HCT116 (cell line): ENCODE data around the gene AARS2. TPM values are rescaled to one million over a fixed set of nuclear protein-coding genes. Genes with fewer than 3 reads are reported as not detected.
A peak's percentile ranks its signal among the peaks of the same experiment; 100 is the strongest.

Experiments
- ATAC-seq: fragments of 200-7000 bp; cut with Tn5 transposase; 2 replicates; pipeline ENCODE4 v1.9.1; 2020; ENCODE audit warnings: mild to moderate bottlenecking, moderate library complexity
- BruUV-seq: library from RNA; stranded (reverse); fragments of 400-500 nt; replicated peaks from 2 replicates; lab custom pipeline; 2021; lab: Mats Ljungman, UMichigan
- CTCF ChIA-PET: fragments of 300-600 bp; sonication (Branson Sonifier 250); formaldehyde crosslinking; loops from one replicate; lab custom pipeline; 2021; ENCODE audit warnings: antibody characterized with exemption; lab: Charles Lee
- POLR2A ChIA-PET: fragments of 300-600, 350-600 bp; sonication (Branson Sonifier 250); formaldehyde crosslinking; loops from one replicate; lab custom pipeline; 2021; ENCODE audit warnings: antibody characterized with exemption; lab: Charles Lee
- RAD21 ChIA-PET, 2 experiments: fragments of 300-600 bp; sonication (Branson Sonifier 250); formaldehyde crosslinking; loops; one replicate each; lab custom pipeline; 2023; ENCODE audit warnings: low total read pairs in 2 of 2; ENCODE audit not compliant: uncharacterized antibody in 2 of 2, unreplicated experiment in 2 of 2, low non-redundant PET in 1 of 2; lab: Charles Lee
- DNase-seq: peaks from one replicate; pipeline ENCODE4 v3.0.0-alpha.2; 2010; ENCODE audit warnings: low read depth, low spot score
- H2AFZ ChIP-seq: fragments of 200-600 bp; shearing (Covaris generic), sonication (generic); 2 replicates; pipeline ENCODE4 v1.6.1; 2017; ENCODE audit warnings: low read depth, mixed run types, mixed read lengths, antibody characterized with exemption, low read length; ENCODE audit not compliant: poor library complexity, severe bottlenecking
- H3K27ac ChIP-seq: 2 replicates; pipeline ENCODE4 v1.5.1; 2012; ENCODE audit warnings: low read depth, low read length
- H3K27me3 ChIP-seq: fragments of 200-600 bp; sonication (generic); 2 replicates; pipeline ENCODE4 v1.6.1; 2016; ENCODE audit warnings: mixed run types, low read length, mixed read lengths; ENCODE audit not compliant: insufficient read depth
- H3K36me3 ChIP-seq, 2 experiments: fragments of 200-500 bp in 1 of 2; fragments of 200-600 bp in 1 of 2; sonication (Bioruptor generic) in 1 of 2; sonication (generic) in 1 of 2; 2 replicates each; pipeline versions ENCODE4 v1.5.1 to v1.6.1; 2014 to 2016; ENCODE audit warnings: low read length in 2 of 2, inconsistent platforms in 1 of 2, mixed read lengths in 1 of 2, mixed run types in 1 of 2; ENCODE audit not compliant: insufficient read depth in 2 of 2, control insufficient read depth in 1 of 2
- H3K4me1 ChIP-seq, 2 experiments: fragments of 200-600 bp in 1 of 2; sonication (generic) in 1 of 2; 2 replicates each; pipeline versions ENCODE4 v1.5.1 to v1.6.1; 2012 to 2017; ENCODE audit warnings: low read length in 2 of 2, inconsistent platforms in 1 of 2, mild to moderate bottlenecking in 1 of 2, mixed read lengths in 1 of 2, mixed run types in 1 of 2, moderate library complexity in 1 of 2; ENCODE audit not compliant: insufficient read depth in 2 of 2, control insufficient read depth in 1 of 2
- H3K4me2 ChIP-seq: fragments of 200-600 bp; sonication (generic); 2 replicates; pipeline ENCODE4 v1.6.1; 2017; ENCODE audit warnings: mixed run types, low read length, mixed read lengths
- H3K4me3 ChIP-seq, 2 experiments: fragments of 200-600 bp in 1 of 2; sonication (generic) in 1 of 2; replicated peaks in 1 of 2; 2 replicates each; pipeline ENCODE4 v1.5.1; 2011 to 2016; ENCODE audit warnings: low read length in 2 of 2, control low read depth in 1 of 2, low read depth in 1 of 2, mild to moderate bottlenecking in 1 of 2, mixed read lengths in 1 of 2, mixed run types in 1 of 2
- H3K79me2 ChIP-seq: fragments of 200-600 bp; sonication (generic); 2 replicates; pipeline ENCODE4 v1.6.1; 2017; ENCODE audit warnings: mild to moderate bottlenecking, mixed run types, low read length, moderate library complexity, mixed read lengths; ENCODE audit not compliant: insufficient read depth
- H3K9ac ChIP-seq: fragments of 200-600 bp; sonication (generic); 2 replicates; pipeline ENCODE4 v1.6.1; 2016; ENCODE audit warnings: low read length, mixed read lengths
- H3K9me2 ChIP-seq: fragments of 200-600 bp; sonication (generic), shearing (Covaris generic); 2 replicates; pipeline ENCODE4 v1.6.1; 2017; ENCODE audit warnings: mixed run types, mild to moderate bottlenecking, moderate library complexity; ENCODE audit not compliant: insufficient read depth
- H3K9me3 ChIP-seq, 2 experiments: fragments of 200-500 bp in 1 of 2; fragments of 200-600 bp in 1 of 2; sonication (Bioruptor generic) in 1 of 2; sonication (generic) in 1 of 2; 2 replicates each; pipeline ENCODE4 v1.6.1; 2014 to 2017; ENCODE audit warnings: low read length in 2 of 2, mixed read lengths in 2 of 2, inconsistent platforms in 1 of 2, low read depth in 1 of 2, mild to moderate bottlenecking in 1 of 2, mixed run types in 1 of 2, moderate library complexity in 1 of 2; ENCODE audit not compliant: control insufficient read depth in 1 of 2, insufficient read depth in 1 of 2
- H4K20me1 ChIP-seq: fragments of 200-600 bp; sonication (generic), shearing (Covaris generic); 2 replicates; pipeline ENCODE4 v1.6.1; 2017; ENCODE audit warnings: mixed run types, mild to moderate bottlenecking, moderate library complexity; ENCODE audit not compliant: insufficient read depth
- CBX3 ChIP-seq: IDR thresholded peaks from 2 replicates; pipeline ENCODE4 v1.6.1; 2012; ENCODE audit warnings: low read depth
- CEBPB ChIP-seq: IDR thresholded peaks from 2 replicates; pipeline ENCODE4 v1.6.1; 2012; ENCODE audit warnings: low read depth
- CTCF ChIP-seq, 3 experiments: fragments of 200-600 bp in 1 of 3; sonication (generic) in 1 of 3; IDR thresholded peaks in 2 of 3; conservative IDR thresholded peaks in 1 of 3; 2 replicates each; pipeline ENCODE4 v1.5.1; 2012 to 2017; ENCODE audit warnings: low read depth in 2 of 3, low read length in 2 of 3, antibody characterized with exemption in 1 of 3, borderline replicate concordance in 1 of 3, control low read depth in 1 of 3, mild to moderate bottlenecking in 1 of 3, mixed read lengths in 1 of 3, mixed run types in 1 of 3, moderate library complexity in 1 of 3; ENCODE audit not compliant: insufficient read depth in 1 of 3
- EGR1 ChIP-seq: IDR thresholded peaks from 2 replicates; pipeline ENCODE4 v1.6.1; 2012; ENCODE audit warnings: low read depth
- EZH2 ChIP-seq: fragments of 200-600 bp; sonication (generic); IDR thresholded peaks from 2 replicates; pipeline ENCODE4 v1.6.1; 2017; ENCODE audit warnings: antibody characterized with exemption, mixed run types
- EZH2phosphoT487 ChIP-seq: fragments of 200-600 bp; IDR thresholded peaks from 2 replicates; pipeline ENCODE4 v1.6.1; 2018; ENCODE audit warnings: antibody characterized with exemption, borderline replicate concordance
- FOSL1 ChIP-seq: IDR thresholded peaks from 2 replicates; pipeline ENCODE4 v1.6.1; 2012; ENCODE audit warnings: low read depth
- JUND ChIP-seq: IDR thresholded peaks from 2 replicates; pipeline ENCODE4 v1.6.1; 2012
- POLR2A ChIP-seq: IDR thresholded peaks from 2 replicates; pipeline ENCODE4 v1.7.0; 2011; ENCODE audit warnings: borderline replicate concordance; ENCODE audit not compliant: insufficient read depth, insufficient read length; ENCODE audit errors: extremely low read depth
- REST ChIP-seq: IDR thresholded peaks from 2 replicates; pipeline ENCODE4 v1.6.1; 2012; ENCODE audit warnings: low read depth
- SIN3A ChIP-seq: IDR thresholded peaks from 2 replicates; pipeline ENCODE4 v1.6.1; 2012; ENCODE audit warnings: low read depth
- TCF7L2 ChIP-seq: IDR thresholded peaks from 2 replicates; pipeline ENCODE4 v1.7.0; 2011; ENCODE audit warnings: borderline replicate concordance, inconsistent platforms; ENCODE audit not compliant: insufficient read depth, insufficient read length; ENCODE audit errors: extremely low read depth
- ZBTB33 ChIP-seq: IDR thresholded peaks from 2 replicates; pipeline ENCODE4 v1.6.1; 2011; ENCODE audit warnings: mild to moderate bottlenecking, low read length, moderate library complexity; ENCODE audit not compliant: insufficient replicate concordance; ENCODE audit errors: extremely low read depth
- ZFX ChIP-seq: fragments of 450-650 bp; IDR thresholded peaks from 2 replicates; pipeline ENCODE4 v1.6.1; 2017
- ZNF274 ChIP-seq: fragments of 200-500 bp; sonication (Bioruptor generic); IDR thresholded peaks from 2 replicates; pipeline ENCODE4 v1.6.1; 2014; ENCODE audit warnings: mild to moderate bottlenecking, low read depth, low read length, inconsistent platforms
- intact Hi-C: fragments of 100-400 bp; cut with micrococcal nuclease; formaldehyde crosslinking; loops from 2 replicates; pipeline ENCODE4 v1.10.0; 2022
- total RNA-seq: library from RNA; stranded (reverse); gene quantifications from one replicate; pipeline ENCODE4 v1.2.1, GENCODE V29; 2021; ENCODE audit not compliant: unreplicated experiment
- TF ChIP-seq, protein P1 (sequence below): IDR thresholded peaks from 2 replicates; pipeline ENCODE4 v1.6.1; 2012
- TF ChIP-seq, protein P2 (sequence below): IDR thresholded peaks from 2 replicates; pipeline ENCODE4 v1.6.1; 2012

The AARS2 gene
- total RNA-seq, 1 experiment from 2014 or later = 14.9 TPM

- no peak overlapping the region for H3K27ac ChIP-seq
- ATAC-seq = peak; percentile 27; the same call in 1 of the 2 replicates
- H2AFZ ChIP-seq = no peak overlapping the region
- H3K27me3 ChIP-seq = no peaks in the 10 kb centered on the region
- CTCF ChIA-PET = no interaction called here
- H3K36me3 ChIP-seq = peaks cover 7 to 23% of the 10 kb centered on the region in 2 experiments
- RAD21 ChIA-PET = no interaction called here
- DNase-seq = no peak
- no peak overlapping the region for H3K4me2 ChIP-seq
- H3K9me3 ChIP-seq = no peaks in the 10 kb centered on the region
- POLR2A ChIA-PET = no interaction called here
- no peaks in the 10 kb centered on the region for H4K20me1 ChIP-seq
- intact Hi-C loops = no loop called here
- H3K9me2 ChIP-seq = no peaks in the 10 kb centered on the region
- H3K4me1 ChIP-seq = peaks cover 4 to 9% of the 10 kb centered on the region in 2 experiments; a peak in 3 of 4 replicates
- no peak overlapping the region for H3K9ac ChIP-seq
- H3K79me2 ChIP-seq = no peaks in the 10 kb centered on the region
- TF ChIP-seq EGR1 (no peak), CEBPB (no peak), FOSL1 (no peak), SIN3A (no peak), TCF7L2 (no peak), ZNF274 (no peak), REST (no peak), ZBTB33 (no peak), CBX3 (no peak), JUND (no peak), POLR2A (no peak), ZFX (no peak), EZH2phosphoT487 (no peak), CTCF (IDR thresholded peaks at IDR 0.05 in 2 of 3, conservative IDR thresholded peaks at IDR 0.05 in 1 of 3; ENCODE audit: borderline replicate concordance in 1 of 3, insufficient read depth in 1 of 3, low read depth in 2 of 3, low read length in 2 of 3) (no peak), EZH2 (no peak)
- TF ChIP-seq, protein P1, sequence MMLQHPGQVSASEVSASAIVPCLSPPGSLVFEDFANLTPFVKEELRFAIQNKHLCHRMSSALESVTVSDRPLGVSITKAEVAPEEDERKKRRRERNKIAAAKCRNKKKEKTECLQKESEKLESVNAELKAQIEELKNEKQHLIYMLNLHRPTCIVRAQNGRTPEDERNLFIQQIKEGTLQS = no peak
- TF ChIP-seq, protein P2, sequence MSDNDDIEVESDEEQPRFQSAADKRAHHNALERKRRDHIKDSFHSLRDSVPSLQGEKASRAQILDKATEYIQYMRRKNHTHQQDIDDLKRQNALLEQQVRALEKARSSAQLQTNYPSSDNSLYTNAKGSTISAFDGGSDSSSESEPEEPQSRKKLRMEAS = no peak
- BruUV-seq = no TSS peak
- no peak overlapping the region for H3K4me3 ChIP-seq
Observed at GRCh38 chr6:44298055-44298803, 14.9 kb downstream of the AARS2 start.
